ENCODE results near the gene PERM1. TPM values are rescaled to one million over a fixed set of nuclear protein-coding genes. Genes with fewer than 3 reads are reported as not detected.

PERM1 gene
- total RNA-seq, 1 donor from 2014 or later: not detected

- intact Hi-C loops (cut with micrococcal nuclease): no loop called here
Measured at GRCh38 chr1:938711-939489, 43.0 kb downstream of the PERM1 start.

- intact Hi-C loops (cut with micrococcal nuclease): no loop called here
Measured at GRCh38 chr1:938088-938683, 43.7 kb downstream of the PERM1 start.

DNA sequence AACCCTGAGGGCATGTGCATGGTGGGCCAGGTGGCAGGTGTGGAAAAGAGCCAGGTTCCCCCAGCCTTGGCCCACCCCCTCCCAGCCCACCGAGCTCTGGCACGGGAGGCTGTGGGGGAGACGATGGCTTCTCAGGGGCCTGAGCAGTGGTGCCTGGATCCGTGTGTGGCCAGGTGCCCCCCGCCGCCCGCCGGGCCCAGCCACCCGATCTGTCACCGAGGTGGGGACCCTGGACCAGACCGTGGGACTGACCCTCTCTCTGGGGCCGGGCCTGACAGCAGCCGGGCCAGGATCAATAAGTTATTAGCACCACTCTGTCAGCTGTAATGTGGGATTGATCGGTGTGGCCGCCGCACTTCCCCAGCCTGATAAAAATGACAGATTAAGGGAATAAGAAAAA, 44.4 kb downstream of the PERM1 start:
- intact Hi-C loops (cut with micrococcal nuclease): no loop called here

DNA sequence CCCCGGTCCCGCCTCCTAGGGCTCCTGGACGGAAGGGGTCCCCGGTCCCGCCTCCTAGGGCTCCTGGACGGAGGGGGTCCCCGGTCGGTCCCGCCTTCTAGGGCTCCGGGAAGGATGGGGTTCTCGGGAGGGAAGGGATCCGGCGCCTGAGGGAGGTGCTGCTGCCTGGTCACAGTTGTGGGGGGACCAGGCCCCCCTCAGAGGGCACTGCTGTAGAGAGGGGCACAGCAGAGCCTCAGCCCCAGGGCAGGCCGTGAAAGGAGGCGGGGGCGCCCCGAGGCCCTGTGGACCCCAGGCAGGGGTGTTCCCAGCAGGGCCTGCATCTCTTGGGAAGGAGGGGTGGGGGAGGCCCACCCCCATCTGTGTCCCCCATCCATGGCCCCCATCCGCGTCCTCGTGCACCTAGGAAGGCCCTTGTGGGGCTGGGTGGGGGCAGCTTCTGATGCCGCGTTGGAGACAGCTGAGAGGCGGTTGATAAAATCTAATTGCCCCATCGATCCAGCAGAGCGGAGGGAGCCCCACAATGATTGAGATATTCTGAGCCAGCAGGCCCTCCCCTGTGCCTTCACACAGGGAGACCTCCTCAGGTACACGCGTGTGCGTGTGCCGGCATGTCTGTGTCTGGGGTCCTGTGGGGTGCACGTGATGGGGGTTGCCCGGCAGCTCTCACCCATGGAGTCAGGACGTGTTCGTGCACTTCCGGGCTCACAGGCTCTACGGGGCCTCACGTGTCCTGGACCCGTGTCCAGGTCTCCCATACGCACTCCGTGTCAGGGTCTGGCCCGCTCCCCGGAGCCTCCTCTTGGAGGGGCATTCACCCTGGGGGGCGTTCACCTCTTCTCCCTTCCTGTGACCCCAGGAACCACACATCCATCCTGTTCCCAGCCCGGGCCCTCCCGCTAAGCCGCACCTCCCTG, 45.3 kb downstream of the PERM1 start:
- intact Hi-C loops (cut with micrococcal nuclease): no loop called here

DNA sequence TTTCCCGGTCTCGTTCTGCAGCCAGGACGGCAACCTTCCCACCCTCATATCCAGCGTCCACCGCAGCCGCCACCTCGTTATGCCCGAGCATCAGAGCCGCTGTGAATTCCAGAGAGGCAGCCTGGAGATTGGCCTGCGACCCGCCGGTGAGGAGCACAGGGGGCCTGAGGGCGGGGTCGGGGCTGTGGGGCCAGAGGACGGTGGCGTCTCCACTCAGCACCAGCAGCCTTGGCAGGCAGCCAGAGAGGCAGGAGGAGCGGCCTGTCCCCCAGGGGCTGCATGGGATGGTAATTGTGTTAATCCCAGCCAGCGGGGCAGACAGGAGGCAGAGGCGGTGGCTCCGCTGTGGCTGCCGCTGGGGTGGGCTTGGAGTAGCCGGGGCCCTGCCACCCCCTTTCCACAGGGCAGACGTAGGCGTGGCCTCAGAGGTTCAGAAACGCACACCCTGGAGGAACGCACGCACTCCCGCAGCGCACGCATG, 46.1 kb downstream of the PERM1 start:
- intact Hi-C loops (cut with micrococcal nuclease): no loop called here

GRCh38 chr1:934991-935750, 46.7 kb downstream of the PERM1 start:
- intact Hi-C loops (cut with micrococcal nuclease): no loop called here

DNA sequence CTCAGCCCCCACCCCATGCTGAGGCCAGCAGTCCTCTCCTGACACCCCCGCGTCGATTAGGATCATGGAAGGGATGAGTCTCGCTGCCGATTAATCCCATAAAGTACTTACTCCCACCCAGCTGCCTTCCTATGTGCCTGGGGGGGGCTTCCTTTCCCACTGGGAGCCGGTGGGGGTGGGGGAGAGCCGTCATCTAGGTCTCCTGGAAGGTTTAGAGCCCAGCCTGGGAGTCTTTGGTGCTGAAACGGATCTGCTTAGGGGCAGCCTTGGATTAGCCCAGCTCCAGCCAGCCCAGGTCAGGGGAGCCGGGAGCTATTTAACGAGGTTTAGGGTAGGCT, 48.3 kb downstream of the PERM1 start:
- intact Hi-C loops (cut with micrococcal nuclease): no loop called here

DNA sequence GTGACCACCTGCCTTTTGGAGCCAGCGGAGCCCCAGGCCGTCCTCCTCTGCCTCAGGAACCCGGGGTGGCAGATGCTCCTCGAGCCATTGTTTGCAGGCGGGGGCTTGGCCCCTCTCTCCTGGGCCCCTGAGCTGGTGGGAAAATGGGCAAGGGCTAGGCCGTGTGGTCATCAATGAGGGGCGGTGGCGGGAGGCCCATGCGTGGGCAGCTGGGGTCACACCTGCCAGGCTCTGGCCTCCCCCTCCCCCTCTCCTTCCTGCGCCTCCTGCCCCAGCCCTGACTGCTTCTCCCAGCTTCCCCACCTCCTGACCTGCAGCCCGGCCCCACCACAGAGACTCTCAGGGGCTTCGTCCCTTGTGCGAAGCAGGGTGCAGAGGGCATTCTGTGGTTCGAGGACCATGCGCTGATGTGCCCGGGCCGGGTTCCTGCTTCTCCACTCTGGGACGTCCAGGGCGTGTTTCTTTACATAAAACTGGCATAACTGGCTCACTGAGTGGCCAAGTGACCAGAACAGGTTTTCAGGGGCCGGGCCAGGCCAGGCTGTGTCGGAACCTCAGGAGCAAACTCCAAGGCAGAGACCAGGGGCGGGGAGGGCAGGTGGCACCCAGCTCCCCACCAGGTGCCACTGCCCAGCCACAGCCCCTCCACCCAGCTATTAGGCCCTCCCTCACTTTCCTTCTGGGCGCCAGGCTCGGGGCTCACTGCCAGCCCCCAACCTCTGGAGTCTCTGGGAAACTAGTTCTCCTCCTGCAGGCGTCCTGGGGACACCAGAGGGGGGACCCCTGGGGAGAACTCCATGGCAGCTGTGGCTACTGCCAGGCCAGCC, 48.9 kb downstream of the PERM1 start:
- intact Hi-C loops (cut with micrococcal nuclease): no loop called here

DNA sequence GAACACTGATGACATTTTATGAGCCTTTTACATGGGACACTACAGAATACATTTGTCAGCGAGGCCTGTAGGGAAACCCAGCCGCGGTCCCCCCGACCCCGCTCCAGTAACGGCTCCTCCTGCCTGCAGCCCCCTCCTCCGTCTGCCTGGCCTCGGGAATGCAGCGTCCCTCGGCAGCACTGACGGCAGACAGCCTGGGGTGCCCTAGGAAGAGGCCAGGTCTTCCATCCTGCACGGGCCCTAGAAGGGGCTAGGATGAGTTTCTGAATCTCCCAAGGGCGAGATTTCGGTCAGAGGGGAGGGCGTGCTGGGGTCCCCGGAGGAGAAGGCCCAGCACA, 49.8 kb downstream of the PERM1 start:
- intact Hi-C loops (cut with micrococcal nuclease): no loop called here

- intact Hi-C loops (cut with micrococcal nuclease): no loop called here
Measured at GRCh38 chr1:931380-932172, 50.3 kb downstream of the PERM1 start.

GRCh38 chr1:930633-931138, 51.2 kb downstream of the PERM1 start:
- intact Hi-C loops (cut with micrococcal nuclease): no loop called here

- intact Hi-C loops (cut with micrococcal nuclease): no loop called here
Measured at GRCh38 chr1:929712-930632, 51.9 kb downstream of the PERM1 start.

DNA sequence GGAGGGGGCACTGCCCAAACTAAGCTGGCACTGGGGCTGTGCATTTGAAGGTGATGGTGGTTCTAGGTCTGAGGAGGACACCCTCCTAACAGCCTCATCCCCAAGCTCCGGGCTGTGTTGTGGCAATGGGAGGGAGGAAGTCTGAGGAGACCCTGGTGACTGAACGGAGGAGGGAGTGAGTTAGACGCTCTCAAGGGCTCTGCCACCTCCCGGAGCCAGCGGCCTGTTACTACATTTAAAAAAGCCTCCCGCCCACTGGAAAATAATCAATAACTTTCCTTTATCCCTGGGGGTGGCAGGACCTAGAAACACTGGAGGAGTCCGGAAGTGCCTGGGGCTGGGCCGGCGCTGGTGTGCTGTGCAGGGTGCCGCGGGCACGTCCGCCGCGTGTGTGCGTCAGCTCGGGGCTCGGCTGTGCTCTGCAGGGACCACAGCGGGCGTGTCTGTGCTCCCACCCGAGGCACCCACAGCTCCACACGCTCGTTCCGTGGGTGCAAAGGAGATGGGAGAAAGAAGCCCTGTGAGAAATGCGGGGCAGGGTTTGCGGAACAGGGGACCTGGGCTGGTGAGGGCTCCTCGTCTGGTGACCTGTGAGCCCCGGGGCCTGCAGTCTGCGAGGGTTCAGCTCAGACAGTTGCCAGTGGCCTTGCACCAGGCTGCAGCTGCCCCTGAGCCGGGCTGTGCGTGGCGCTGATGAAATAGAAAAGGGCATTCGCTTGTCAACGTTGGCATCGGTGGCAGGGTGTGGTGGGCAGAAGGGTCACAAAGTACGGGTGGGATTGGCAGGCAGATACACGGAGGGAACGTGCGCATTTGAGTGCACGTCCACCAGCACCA, 52.9 kb downstream of the PERM1 start:
- intact Hi-C loops (cut with micrococcal nuclease): no loop called here

- intact Hi-C loops (cut with micrococcal nuclease): no loop called here
Measured at GRCh38 chr1:927748-928147, 54.1 kb downstream of the PERM1 start.

- intact Hi-C loops (cut with micrococcal nuclease): no loop called here
Measured at GRCh38 chr1:927234-927633, 54.7 kb downstream of the PERM1 start.

GRCh38 chr1:925561-926421, 56.1 kb downstream of the PERM1 start:
- intact Hi-C loops (cut with micrococcal nuclease): no loop called here

Measured in T-helper 1 cell treated with Interleukin-12 subunit alpha and Interleukin-12 subunit beta and Interleukin-4 antibody, amounts not matched to agents 30 ng/mL and 1 ng/mL, for 36 hours (primary cell).